Adrenal gland (tissue), 12 donors: ENCODE measurements around the gene LYRM7. TPM values are rescaled to one million over a fixed set of nuclear protein-coding genes. Genes with fewer than 3 reads are reported as not detected.

Experiments used
- DNase-seq, 7 donors: peaks; one replicate each; pipeline ENCODE4 v3.0.0-alpha.2; 2019 to 2020
- H3K27ac ChIP-seq, 5 donors: fragments of 200-600 bp; sonication (generic) in 4 of 5; 1 replicate in 3 of 5; 2 replicates in 2 of 5; pipeline versions ENCODE4 v1.5.1 to v1.8.0; 2016 to 2020; ENCODE audit warnings: mild to moderate bottlenecking in 1 of 5
- H3K27me3 ChIP-seq: fragments of 200-600 bp; 2 replicates; pipeline ENCODE4 v1.8.0; 2021
- H3K36me3 ChIP-seq, 2 donors: fragments of 200-600 bp; replicated peaks in 1 of 2; 1 replicate in 1 of 2; 2 replicates in 1 of 2; pipeline versions ENCODE4 v1.5.1 to v1.8.0; 2018 to 2022
- H3K4me1 ChIP-seq, 2 donors: fragments of 200-600 bp; replicated peaks in 1 of 2; 1 replicate in 1 of 2; 2 replicates in 1 of 2; pipeline versions ENCODE4 v1.5.1 to v1.8.0; 2018 to 2021
- H3K4me3 ChIP-seq, 4 donors: fragments of 200-600 bp; sonication (generic) in 3 of 4; one replicate each; pipeline ENCODE4 v1.5.1; 2016 to 2018
- H3K9me3 ChIP-seq, 3 donors: fragments of 200-600 bp; sonication (generic) in 1 of 3; replicated peaks in 1 of 3; 1 replicate in 2 of 3; 2 replicates in 1 of 3; pipeline versions ENCODE4 v1.5.1 to v1.8.0; 2016 to 2021
- POLR2A ChIP-seq, 2 donors: fragments of 450-650 bp; IDR thresholded peaks; one replicate each; pipeline ENCODE4 v1.6.1; 2017; ENCODE audit warnings: antibody characterized with exemption in 2 of 2, mild to moderate bottlenecking in 2 of 2, moderate library complexity in 1 of 2
- WGBS, 4 donors: extraction: QIAGEN DNeasy Blood & Tissue Kit in 2 of 4; methylation state at CpG; one replicate each; pipeline versions ENCODE4 v1.1.5 to v1.1.7; 2013 to 2017; 5-methylcytosine and 5-hydroxymethylcytosine counted together
- intact Hi-C, 2 donors: fragments of 100-400 bp; cut with DNase I; formaldehyde crosslinking; loops; one replicate each; pipeline versions ENCODE4 v1.14.1 to v1.15.0; 2022 to 2023
- polyA plus RNA-seq, 3 donors: library from polyadenylated mRNA; stranded (reverse); fragments of 200-250 nt in 2 of 3; fragments of 350-450 nt in 1 of 3; fragmentation: Illumina TruSeq in 1 of 3; extraction: RNeasy Lipid Tissue Mini Kit (QIAGEN cat#74804) in 1 of 3; gene quantifications; one replicate each; pipeline ENCODE4 v1.2.3, GENCODE V29; 2013 to 2014
- total RNA-seq, 9 donors: library from RNA; depleted of rRNA in 4 of 9; stranded (reverse); fragments of >200 nt in 4 of 9; fragments of 120-200 nt in 1 of 9; fragmentation: NEBNext Ultra II Directional in 1 of 9; extraction: Animal tissue kit (Norgen Biotek cat#: 25700) in 1 of 9; gene quantifications; one replicate each; pipeline versions ENCODE4 v1.1.0 to v1.2.4, GENCODE V29; 2013 to 2023
- TF ChIP-seq, protein P1 (sequence below), 6 experiments: fragments of 450-650 bp in 4 of 6; fragments of 200-600 bp in 2 of 6; sonication (generic) in 1 of 6; IDR thresholded peaks; 1 replicate in 5 of 6; 2 replicates in 1 of 6; pipeline versions ENCODE4 v1.5.1 to v1.8.0; 2016 to 2021; ENCODE audit warnings: antibody characterized with exemption in 6 of 6, mild to moderate bottlenecking in 2 of 6, moderate library complexity in 1 of 6
- donor health status: healthy with polysubstance abuse.
- donor health status: Bipolar disorder and iron deficiency.
- donor health status: DM: yes; HTN: yes; CAD: no.
- donor health status: DM: no; HTN: no; CAD: no.
- donor health status: DM: no; HTN: no; CAD: no.
- donor health status: DM: yes; HTN: yes; CAD: no.

Gene LYRM7
- total and polyA plus RNA-seq, 12 donors = 2.0 to 14.5 (median 10.6) TPM

- Histone ChIP-seq H3K4me3 (no peak overlapping the region), H3K27me3 (no peaks in the 10 kb centered on the region), H3K36me3 (no peaks in the 10 kb centered on the region), H3K9me3 (no peaks in the 10 kb centered on the region), H3K4me1 (no peaks in the 10 kb centered on the region), H3K27ac (no peak overlapping the region)
- intact Hi-C loops = no loop called here
- DNase-seq = no peak
- TF ChIP-seq POLR2A (IDR thresholded peaks at IDR 0.05) = no peak
- TF ChIP-seq, protein P1, sequence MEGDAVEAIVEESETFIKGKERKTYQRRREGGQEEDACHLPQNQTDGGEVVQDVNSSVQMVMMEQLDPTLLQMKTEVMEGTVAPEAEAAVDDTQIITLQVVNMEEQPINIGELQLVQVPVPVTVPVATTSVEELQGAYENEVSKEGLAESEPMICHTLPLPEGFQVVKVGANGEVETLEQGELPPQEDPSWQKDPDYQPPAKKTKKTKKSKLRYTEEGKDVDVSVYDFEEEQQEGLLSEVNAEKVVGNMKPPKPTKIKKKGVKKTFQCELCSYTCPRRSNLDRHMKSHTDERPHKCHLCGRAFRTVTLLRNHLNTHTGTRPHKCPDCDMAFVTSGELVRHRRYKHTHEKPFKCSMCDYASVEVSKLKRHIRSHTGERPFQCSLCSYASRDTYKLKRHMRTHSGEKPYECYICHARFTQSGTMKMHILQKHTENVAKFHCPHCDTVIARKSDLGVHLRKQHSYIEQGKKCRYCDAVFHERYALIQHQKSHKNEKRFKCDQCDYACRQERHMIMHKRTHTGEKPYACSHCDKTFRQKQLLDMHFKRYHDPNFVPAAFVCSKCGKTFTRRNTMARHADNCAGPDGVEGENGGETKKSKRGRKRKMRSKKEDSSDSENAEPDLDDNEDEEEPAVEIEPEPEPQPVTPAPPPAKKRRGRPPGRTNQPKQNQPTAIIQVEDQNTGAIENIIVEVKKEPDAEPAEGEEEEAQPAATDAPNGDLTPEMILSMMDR (IDR thresholded peaks at IDR 0.05) = no peak
- WGBS, 4 donors = 93 to 95% (median 94%) methylated on average over 7 of the region's 7 CpGs
Observed at GRCh38 chr5:131150408-131150807, 20.3 kb upstream of the LYRM7 start.

DNA sequence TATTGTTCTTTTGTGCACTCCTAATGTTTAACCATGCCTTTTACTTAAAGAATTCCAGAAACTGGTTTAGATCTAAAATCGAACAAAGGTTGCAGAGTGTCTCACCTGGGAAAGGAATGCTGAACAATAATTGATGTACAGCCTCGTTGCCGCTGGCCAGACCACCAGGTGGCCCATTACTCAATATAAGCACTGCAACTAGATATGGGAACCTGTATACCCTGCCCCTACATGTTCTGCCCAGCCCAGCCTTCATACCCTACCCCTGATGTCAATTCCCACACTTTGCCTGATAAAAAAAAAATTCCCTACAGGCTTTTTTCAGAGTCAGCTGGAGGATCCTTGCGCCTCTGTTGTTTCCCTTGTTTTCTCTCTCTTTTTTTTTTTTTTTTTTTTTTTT lies 19.5 kb upstream of the LYRM7 start:
- no peak overlapping the region for H3K27ac ChIP-seq
- H3K4me1 ChIP-seq = no peaks in the 10 kb centered on the region
- H3K4me3 ChIP-seq = no peak overlapping the region
- TF ChIP-seq, protein P1 (IDR thresholded peaks at IDR 0.05) = no peak
- no peak for TF ChIP-seq POLR2A (IDR thresholded peaks at IDR 0.05)
- WGBS, 4 donors = 78 to 89% (median 84%) methylated on average over 4 of the region's 4 CpGs
- H3K36me3 ChIP-seq = no peaks in the 10 kb centered on the region
- H3K9me3 ChIP-seq = no peaks in the 10 kb centered on the region
- no peak for DNase-seq
- H3K27me3 ChIP-seq = no peaks in the 10 kb centered on the region
- intact Hi-C loops = no loop called here

DNA sequence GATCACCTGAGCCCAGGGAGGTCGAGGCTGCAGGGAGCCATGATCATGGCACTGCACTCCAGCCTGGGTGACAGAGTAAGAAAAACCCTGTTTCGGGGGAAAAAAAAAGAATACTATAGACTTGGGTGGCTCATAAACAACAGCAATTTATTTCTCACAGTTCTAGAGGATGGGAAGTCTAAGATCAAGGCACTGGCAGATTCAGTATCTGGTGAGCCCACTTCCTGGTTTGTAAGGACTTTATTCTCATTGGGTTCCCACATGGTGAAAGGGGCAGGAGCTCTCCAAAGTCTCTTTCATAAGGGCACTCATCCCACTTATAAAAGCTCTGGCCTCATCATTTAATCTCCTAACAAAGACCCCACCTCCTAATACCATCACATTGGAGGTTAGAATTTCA lies 14.4 kb upstream of the LYRM7 start:
- DNase-seq = no peak
- TF ChIP-seq, protein P1 (IDR thresholded peaks at IDR 0.05) = no peak
- TF ChIP-seq POLR2A (IDR thresholded peaks at IDR 0.05) = no peak
- Histone ChIP-seq H3K4me3 (no peak overlapping the region), H3K27me3 (no peaks in the 10 kb centered on the region), H3K36me3 (peaks cover 0 to 29% of the 10 kb centered on the region in 2 donors), H3K27ac (no peak overlapping the region), H3K9me3 (no peaks in the 10 kb centered on the region), H3K4me1 (no peaks in the 10 kb centered on the region)
- intact Hi-C loops = no loop called here
- 93 to 100% (median 97%) methylated on average over 2 of the region's 2 CpGs for WGBS, 4 donors

- WGBS, 4 donors = 97 to 99% (median 98%) methylated on average over 5 of the region's 5 CpGs
- no peaks in the 10 kb centered on the region for H3K4me1 ChIP-seq
- no peaks in the 10 kb centered on the region for H3K9me3 ChIP-seq
- intact Hi-C loops = no loop called here
- peaks cover 0 to 35% of the 10 kb centered on the region in 2 donors for H3K36me3 ChIP-seq
- no peak for DNase-seq
- TF ChIP-seq, protein P1 (IDR thresholded peaks at IDR 0.05) = no peak
- no peak for TF ChIP-seq POLR2A (IDR thresholded peaks at IDR 0.05)
- H3K4me3 ChIP-seq = no peak overlapping the region
- no peak overlapping the region for H3K27ac ChIP-seq
- no peaks in the 10 kb centered on the region for H3K27me3 ChIP-seq
Observed at GRCh38 chr5:131156957-131157356, 13.8 kb upstream of the LYRM7 start.
